H9 (cell line): ENCODE results near the gene ABHD4. TPM values are rescaled to one million over a fixed set of nuclear protein-coding genes. Genes with fewer than 3 reads are reported as not detected.

Source experiments
- DNase-seq: peaks from one replicate; pipeline ENCODE4 v3.0.0-alpha.2; 2017
- H2AFZ ChIP-seq: one replicate; pipeline ENCODE4 v1.6.1; 2013; ENCODE audit warnings: mild to moderate bottlenecking, low read length, control low read depth, moderate library complexity
- H2AK5ac ChIP-seq: 2 replicates; pipeline ENCODE4 v1.6.1; 2013; ENCODE audit warnings: low read length, control low read depth, mixed read lengths; ENCODE audit not compliant: insufficient read length
- H2BK120ac ChIP-seq: one replicate; pipeline ENCODE4 v1.6.1; 2013; ENCODE audit warnings: low read depth, mild to moderate bottlenecking, low read length, control low read depth, inconsistent platforms; ENCODE audit not compliant: poor library complexity, severe bottlenecking
- H2BK12ac ChIP-seq: 2 replicates; pipeline ENCODE4 v1.6.1; 2013; ENCODE audit warnings: low read length, control low read depth, mixed read lengths, low read depth; ENCODE audit not compliant: insufficient read length
- H2BK15ac ChIP-seq: 2 replicates; pipeline ENCODE4 v1.6.1; 2013; ENCODE audit warnings: low read depth, low read length, control low read depth
- H2BK20ac ChIP-seq: one replicate; pipeline ENCODE4 v1.6.1; 2013; ENCODE audit warnings: low read depth, mild to moderate bottlenecking, low read length, control low read depth, inconsistent platforms; ENCODE audit not compliant: poor library complexity, severe bottlenecking
- H2BK5ac ChIP-seq: 2 replicates; pipeline ENCODE4 v1.6.1; 2013; ENCODE audit warnings: low read length, control low read depth, mixed read lengths; ENCODE audit not compliant: insufficient read length
- H3K14ac ChIP-seq: 2 replicates; pipeline ENCODE4 v1.6.1; 2013; ENCODE audit warnings: low read length, control low read depth; ENCODE audit not compliant: insufficient read depth
- H3K18ac ChIP-seq: 2 replicates; pipeline ENCODE4 v1.6.1; 2013; ENCODE audit warnings: low read depth, mild to moderate bottlenecking, mixed read lengths, low read length, control low read depth; ENCODE audit not compliant: insufficient read length
- H3K23ac ChIP-seq: 2 replicates; pipeline ENCODE4 v1.6.1; 2013; ENCODE audit warnings: low read length, control low read depth, mixed read lengths, low read depth; ENCODE audit not compliant: insufficient read length
- H3K23me2 ChIP-seq: 2 replicates; pipeline ENCODE4 v1.6.1; 2013; ENCODE audit warnings: low read depth, mild to moderate bottlenecking, mixed read lengths, low read length, control low read depth; ENCODE audit not compliant: insufficient read length, poor library complexity, severe bottlenecking
- H3K27ac ChIP-seq: 2 replicates; pipeline ENCODE4 v1.5.1; 2013; ENCODE audit warnings: low read length, control low read depth, mixed read lengths, low read depth; ENCODE audit not compliant: insufficient read length
- H3K27me3 ChIP-seq: 2 replicates; pipeline ENCODE4 v1.6.1; 2013; ENCODE audit warnings: low read length, control low read depth, inconsistent platforms; ENCODE audit not compliant: insufficient read depth
- H3K4ac ChIP-seq: 2 replicates; pipeline ENCODE4 v1.6.1; 2013; ENCODE audit warnings: low read depth, mild to moderate bottlenecking, control low read depth, inconsistent platforms, low read length, moderate library complexity
- H3K4me1 ChIP-seq: 2 replicates; pipeline ENCODE4 v1.6.1; 2013; ENCODE audit warnings: low read length, control low read depth, inconsistent platforms; ENCODE audit not compliant: insufficient read depth
- H3K4me2 ChIP-seq: 2 replicates; pipeline ENCODE4 v1.6.1; 2013; ENCODE audit warnings: low read length, control low read depth, mixed read lengths; ENCODE audit not compliant: insufficient read length, insufficient read depth
- H3K56ac ChIP-seq: 2 replicates; pipeline ENCODE4 v1.6.1; 2013; ENCODE audit warnings: low read depth, mild to moderate bottlenecking, mixed read lengths, low read length, control low read depth; ENCODE audit not compliant: insufficient read length
- H3K79me1 ChIP-seq: 2 replicates; pipeline ENCODE4 v1.6.1; 2013; ENCODE audit warnings: low read depth, mild to moderate bottlenecking, moderate library complexity, low read length, control low read depth, inconsistent platforms; ENCODE audit not compliant: insufficient read depth, poor library complexity, severe bottlenecking
- H3K79me2 ChIP-seq: 2 replicates; pipeline ENCODE4 v1.6.1; 2013; ENCODE audit warnings: low read length, control low read depth, inconsistent platforms; ENCODE audit not compliant: insufficient read depth
- H3K9ac ChIP-seq: 2 replicates; pipeline ENCODE4 v1.6.1; 2013; ENCODE audit warnings: low read length, control low read depth, mixed read lengths; ENCODE audit not compliant: insufficient read length; ENCODE audit errors: extremely low read depth
- H3K9me3 ChIP-seq: one replicate; pipeline ENCODE4 v1.6.1; 2013; ENCODE audit warnings: low read depth, low read length, inconsistent platforms; ENCODE audit not compliant: control insufficient read depth
- H3T11ph ChIP-seq: one replicate; pipeline ENCODE4 v1.6.1; 2013; ENCODE audit warnings: mild to moderate bottlenecking, low read length, control low read depth, inconsistent platforms
- H4K20me1 ChIP-seq: one replicate; pipeline ENCODE4 v1.6.1; 2013; ENCODE audit not compliant: control insufficient read depth, insufficient read length, insufficient read depth
- H4K5ac ChIP-seq: 2 replicates; pipeline ENCODE4 v1.6.1; 2013; ENCODE audit warnings: low read depth, mild to moderate bottlenecking, mixed read lengths, low read length, control low read depth; ENCODE audit not compliant: insufficient read length
- H4K8ac ChIP-seq: replicated peaks from 2 replicates; pipeline ENCODE4 v1.6.1; 2013; ENCODE audit warnings: low read length, control low read depth, mixed read lengths, low read depth; ENCODE audit not compliant: insufficient read length
- H4K91ac ChIP-seq: 2 replicates; pipeline ENCODE4 v1.6.1; 2013; ENCODE audit warnings: low read depth, mild to moderate bottlenecking, moderate library complexity, mixed read lengths, low read length, control low read depth; ENCODE audit not compliant: insufficient read length
- H3K27ac Mint-ChIP-seq, 3 experiments: 2 replicates in 2 of 3; 3 replicates in 1 of 3; pipeline ENCODE4 v1.8.0; 2020 to 2021; ENCODE audit warnings: mixed read lengths in 3 of 3, mild to moderate bottlenecking in 1 of 3, moderate library complexity in 1 of 3
- H3K27me3 Mint-ChIP-seq: 2 replicates; pipeline ENCODE4 v1.8.0; 2021; ENCODE audit warnings: low read depth, mild to moderate bottlenecking, moderate library complexity, mixed read lengths
- H3K36me3 Mint-ChIP-seq, 3 experiments: 2 replicates in 2 of 3; 3 replicates in 1 of 3; pipeline ENCODE4 v1.8.0; 2020 to 2021; ENCODE audit warnings: low read depth in 3 of 3, mixed read lengths in 3 of 3; ENCODE audit not compliant: insufficient read depth in 1 of 3
- H3K4me1 Mint-ChIP-seq, 2 experiments: 2 replicates each; pipeline ENCODE4 v1.8.0; 2020; ENCODE audit warnings: mixed read lengths in 2 of 2
- H3K4me3 Mint-ChIP-seq, 2 experiments: 2 replicates in 1 of 2; 3 replicates in 1 of 2; pipeline ENCODE4 v1.8.0; 2020 to 2021; ENCODE audit warnings: mild to moderate bottlenecking in 2 of 2, mixed read lengths in 2 of 2, moderate library complexity in 1 of 2
- H3K9me3 Mint-ChIP-seq, 2 experiments: 2 replicates in 1 of 2; 3 replicates in 1 of 2; pipeline ENCODE4 v1.8.0; 2020; ENCODE audit warnings: mild to moderate bottlenecking in 2 of 2, mixed read lengths in 2 of 2, moderate library complexity in 1 of 2
- WGBS: extraction: QIAGEN DNeasy Blood & Tissue Kit; methylation state at CpG from one replicate; pipeline ENCODE4 v1.1.7; 2013; ENCODE audit warnings: missing lambda C conversion rate, low lambda C conversion rate, mixed read lengths; ENCODE audit not compliant: insufficient read length; ENCODE audit errors: extremely low coverage; 5-methylcytosine and 5-hydroxymethylcytosine counted together
- total RNA-seq: library from RNA; stranded (reverse); gene quantifications from 2 replicates; pipeline ENCODE4 v1.2.1, GENCODE V29; 2021
- TF ChIP-seq, protein P1 (sequence below): fragments of 200-600 bp; sonication (generic); conservative IDR thresholded peaks from 3 replicates; pipeline ENCODE4 v1.8.0; 2021; ENCODE audit warnings: antibody characterized with exemption, mild to moderate bottlenecking

The ABHD4 gene
- total RNA-seq, 1 experiment from 2014 or later: 21.8 TPM

GRCh38 chr14:22593601-22594000 lies 4.5 kb upstream of the ABHD4 start:
- Mint-ChIP-seq H3K27ac (no peak overlapping the region), H3K27me3 (peaks cover 1% of the 10 kb centered on the region; the same call in 1 of the 2 replicates), H3K9me3 (no peaks in the 10 kb centered on the region; a peak in 1 of 5 replicates), H3K4me3 (no peak overlapping the region), H3K4me1 (peaks cover 20 to 32% of the 10 kb centered on the region in 2 experiments), H3K36me3 (no peaks in the 10 kb centered on the region; a peak in 1 of 7 replicates)
- Histone ChIP-seq H2BK15ac (no peak overlapping the region), H2BK120ac (no peak overlapping the region), H3K9ac (no peak overlapping the region), H3K9me3 (no peaks in the 10 kb centered on the region), H3K23ac (no peak overlapping the region), H4K5ac (no peak overlapping the region), H3K56ac (no peak overlapping the region), H3K14ac (no peak overlapping the region), H3K27ac (no peak overlapping the region), H3K79me2 (peaks cover 3% of the 10 kb centered on the region; the same call in 1 of the 2 replicates), H3K23me2 (peaks cover 14% of the 10 kb centered on the region), H2BK5ac (no peak overlapping the region), H2BK20ac (no peak overlapping the region), H3K4ac (no peak overlapping the region), H3K4me1 (no peaks in the 10 kb centered on the region; the same call in 1 of the 2 replicates), H2AFZ (no peak overlapping the region), H3K27me3 (no peaks in the 10 kb centered on the region), H4K91ac (no peak overlapping the region), H3K79me1 (no peaks in the 10 kb centered on the region), H3T11ph (no peak overlapping the region), H2BK12ac (no peak overlapping the region), H3K4me2 (no peak overlapping the region), H4K8ac (no peak overlapping the region), H4K20me1 (no peaks in the 10 kb centered on the region), H3K18ac (no peak overlapping the region), H2AK5ac (no peak overlapping the region)
- no peak for DNase-seq
- TF ChIP-seq, protein P1, sequence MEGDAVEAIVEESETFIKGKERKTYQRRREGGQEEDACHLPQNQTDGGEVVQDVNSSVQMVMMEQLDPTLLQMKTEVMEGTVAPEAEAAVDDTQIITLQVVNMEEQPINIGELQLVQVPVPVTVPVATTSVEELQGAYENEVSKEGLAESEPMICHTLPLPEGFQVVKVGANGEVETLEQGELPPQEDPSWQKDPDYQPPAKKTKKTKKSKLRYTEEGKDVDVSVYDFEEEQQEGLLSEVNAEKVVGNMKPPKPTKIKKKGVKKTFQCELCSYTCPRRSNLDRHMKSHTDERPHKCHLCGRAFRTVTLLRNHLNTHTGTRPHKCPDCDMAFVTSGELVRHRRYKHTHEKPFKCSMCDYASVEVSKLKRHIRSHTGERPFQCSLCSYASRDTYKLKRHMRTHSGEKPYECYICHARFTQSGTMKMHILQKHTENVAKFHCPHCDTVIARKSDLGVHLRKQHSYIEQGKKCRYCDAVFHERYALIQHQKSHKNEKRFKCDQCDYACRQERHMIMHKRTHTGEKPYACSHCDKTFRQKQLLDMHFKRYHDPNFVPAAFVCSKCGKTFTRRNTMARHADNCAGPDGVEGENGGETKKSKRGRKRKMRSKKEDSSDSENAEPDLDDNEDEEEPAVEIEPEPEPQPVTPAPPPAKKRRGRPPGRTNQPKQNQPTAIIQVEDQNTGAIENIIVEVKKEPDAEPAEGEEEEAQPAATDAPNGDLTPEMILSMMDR: no peak
- no CpG with 5 or more reads among the region's 2 CpGs for WGBS
